K562 (cell line): ENCODE data around the gene VMP1. TPM values are rescaled to one million over a fixed set of nuclear protein-coding genes. Genes with fewer than 3 reads are reported as not detected.

ENCODE experiments used
- ATF1 ChIP-seq, 2 experiments: fragments of 450-650 bp in 1 of 2; IDR thresholded peaks; 2 replicates each; pipeline ENCODE4 v1.6.1; 2016; ENCODE audit warnings: missing compliant biosample characterization in 1 of 2, missing genetic modification characterization in 1 of 2
- EZH2 ChIP-seq: IDR thresholded peaks from 2 replicates; pipeline ENCODE4 v1.6.1; 2012; ENCODE audit warnings: low read depth, mild to moderate bottlenecking, inconsistent platforms, low read length, borderline replicate concordance
- HINFP ChIP-seq: fragments of 450-650 bp; conservative IDR thresholded peaks from 2 replicates; pipeline ENCODE4 v1.6.1; 2016; ENCODE audit warnings: missing genetic modification characterization, low read depth, mild to moderate bottlenecking, control low read depth, missing compliant biosample characterization
- KDM4B ChIP-seq, 2 experiments: fragments of 450-650 bp in 1 of 2; sonication (generic) in 1 of 2; IDR thresholded peaks; 2 replicates each; pipeline ENCODE4 v1.6.1; 2016 to 2017; ENCODE audit warnings: borderline replicate concordance in 2 of 2, antibody characterized with exemption in 1 of 2, low read depth in 1 of 2, mild to moderate bottlenecking in 1 of 2
- LARP7 ChIP-seq: fragments of 450-650 bp; IDR thresholded peaks from 2 replicates; pipeline ENCODE4 v1.6.1; 2016
- RUNX1 ChIP-seq: sonication (generic); IDR thresholded peaks from 2 replicates; pipeline ENCODE4 v1.6.1; 2016; ENCODE audit warnings: antibody characterized with exemption, low read depth
- SFPQ ChIP-seq: fragments of 200-400 bp; formaldehyde crosslinking; IDR thresholded peaks from 2 replicates; pipeline ENCODE4 v1.6.1; 2017; ENCODE audit warnings: mild to moderate bottlenecking, low read depth, low read length, moderate library complexity
- ZNF445 ChIP-seq: fragments of 250-450 bp; sonication (Bioruptor Pico); IDR thresholded peaks from 2 replicates; pipeline ENCODE4 v1.4.0; 2020; ENCODE audit warnings: low read depth, mild to moderate bottlenecking, moderate library complexity
- polyA plus RNA-seq, 8 experiments: library from polyadenylated mRNA; depleted of rRNA in 4 of 8; stranded (reverse) in 5 of 8; unstranded in 3 of 8; fragments of >200 nt; fragmentation: Nextera tagmentation in 2 of 8; fragmentation: Illumina TruSeq in 1 of 8; extraction: Ambion mirVana in 2 of 8; extraction: Trizol in 1 of 8; gene quantifications; 2 replicates each; pipeline versions ENCODE4 v1.2.1 to v1.2.3, GENCODE V29; 2011 to 2014; ENCODE audit warnings: inconsistent platforms in 1 of 8, missing spikeins in 1 of 8
- total RNA-seq, 7 experiments: library from RNA; depleted of rRNA in 6 of 7; stranded (reverse); fragments of >200 nt in 6 of 7; fragmentation: Illumina TruSeq in 2 of 7; extraction: Trizol in 2 of 7; gene quantifications; 2 replicates each; pipeline versions ENCODE4 v1.2.1 to v1.2.3, GENCODE V29; 2011 to 2021; ENCODE audit warnings: low replicate concordance in 1 of 7
- TF ChIP-seq, protein P1 (sequence below): sonication (generic); formaldehyde crosslinking; IDR thresholded peaks from 2 replicates; pipeline ENCODE4 v1.8.1; 2022; ENCODE audit warnings: missing genetic modification reagents
- TF ChIP-seq, protein P2 (sequence below): fragments of 200-600 bp; sonication (generic); IDR thresholded peaks from one replicate; pipeline ENCODE4 v1.6.1; 2012; ENCODE audit warnings: mild to moderate bottlenecking, low read depth, low read length, inconsistent platforms

Gene VMP1
- total and polyA plus RNA-seq, 9 of the 15 experiments (the other 6 are each of a cell fraction or from before 2014, with no cell fraction given) = 123 to 304 (median 151) TPM

DNA sequence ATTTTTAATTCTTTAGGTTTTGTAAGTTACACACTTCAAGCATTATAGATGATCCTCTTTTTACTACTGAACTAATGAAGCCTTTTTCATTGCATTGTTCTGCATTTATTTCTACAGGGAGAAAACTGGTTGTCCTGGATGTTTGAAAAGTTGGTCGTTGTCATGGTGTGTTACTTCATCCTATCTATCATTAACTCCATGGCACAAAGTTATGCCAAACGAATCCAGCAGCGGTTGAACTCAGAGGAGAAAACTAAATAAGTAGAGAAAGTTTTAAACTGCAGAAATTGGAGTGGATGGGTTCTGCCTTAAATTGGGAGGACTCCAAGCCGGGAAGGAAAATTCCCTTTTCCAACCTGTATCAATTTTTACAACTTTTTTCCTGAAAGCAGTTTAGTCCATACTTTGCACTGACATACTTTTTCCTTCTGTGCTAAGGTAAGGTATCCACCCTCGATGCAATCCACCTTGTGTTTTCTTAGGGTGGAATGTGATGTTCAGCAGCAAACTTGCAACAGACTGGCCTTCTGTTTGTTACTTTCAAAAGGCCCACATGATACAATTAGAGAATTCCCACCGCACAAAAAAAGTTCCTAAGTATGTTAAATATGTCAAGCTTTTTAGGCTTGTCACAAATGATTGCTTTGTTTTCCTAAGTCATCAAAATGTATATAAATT, 132.3 kb downstream of the VMP1 start (continued):
- no peak for TF ChIP-seq EZH2
- TF ChIP-seq KDM4B (IDR thresholded peaks at IDR 0.05; ENCODE audit: borderline replicate concordance in 2 of 2, low read depth in 1 of 2) = no peak
- no peak for TF ChIP-seq SFPQ
- TF ChIP-seq LARP7 = no peak
- no peak for TF ChIP-seq ZNF445 (CRISPR knock-in tag)
- TF ChIP-seq ATF1 (CRISPR knock-in tag; IDR thresholded peaks at IDR 0.05) = no peak
- TF ChIP-seq ATF1 (tag; IDR thresholded peaks at IDR 0.05) = no peak
- TF ChIP-seq, protein P1, sequence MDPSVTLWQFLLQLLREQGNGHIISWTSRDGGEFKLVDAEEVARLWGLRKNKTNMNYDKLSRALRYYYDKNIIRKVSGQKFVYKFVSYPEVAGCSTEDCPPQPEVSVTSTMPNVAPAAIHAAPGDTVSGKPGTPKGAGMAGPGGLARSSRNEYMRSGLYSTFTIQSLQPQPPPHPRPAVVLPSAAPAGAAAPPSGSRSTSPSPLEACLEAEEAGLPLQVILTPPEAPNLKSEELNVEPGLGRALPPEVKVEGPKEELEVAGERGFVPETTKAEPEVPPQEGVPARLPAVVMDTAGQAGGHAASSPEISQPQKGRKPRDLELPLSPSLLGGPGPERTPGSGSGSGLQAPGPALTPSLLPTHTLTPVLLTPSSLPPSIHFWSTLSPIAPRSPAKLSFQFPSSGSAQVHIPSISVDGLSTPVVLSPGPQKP (CRISPR knock-in tag) = no peak
- TF ChIP-seq, protein P2, sequence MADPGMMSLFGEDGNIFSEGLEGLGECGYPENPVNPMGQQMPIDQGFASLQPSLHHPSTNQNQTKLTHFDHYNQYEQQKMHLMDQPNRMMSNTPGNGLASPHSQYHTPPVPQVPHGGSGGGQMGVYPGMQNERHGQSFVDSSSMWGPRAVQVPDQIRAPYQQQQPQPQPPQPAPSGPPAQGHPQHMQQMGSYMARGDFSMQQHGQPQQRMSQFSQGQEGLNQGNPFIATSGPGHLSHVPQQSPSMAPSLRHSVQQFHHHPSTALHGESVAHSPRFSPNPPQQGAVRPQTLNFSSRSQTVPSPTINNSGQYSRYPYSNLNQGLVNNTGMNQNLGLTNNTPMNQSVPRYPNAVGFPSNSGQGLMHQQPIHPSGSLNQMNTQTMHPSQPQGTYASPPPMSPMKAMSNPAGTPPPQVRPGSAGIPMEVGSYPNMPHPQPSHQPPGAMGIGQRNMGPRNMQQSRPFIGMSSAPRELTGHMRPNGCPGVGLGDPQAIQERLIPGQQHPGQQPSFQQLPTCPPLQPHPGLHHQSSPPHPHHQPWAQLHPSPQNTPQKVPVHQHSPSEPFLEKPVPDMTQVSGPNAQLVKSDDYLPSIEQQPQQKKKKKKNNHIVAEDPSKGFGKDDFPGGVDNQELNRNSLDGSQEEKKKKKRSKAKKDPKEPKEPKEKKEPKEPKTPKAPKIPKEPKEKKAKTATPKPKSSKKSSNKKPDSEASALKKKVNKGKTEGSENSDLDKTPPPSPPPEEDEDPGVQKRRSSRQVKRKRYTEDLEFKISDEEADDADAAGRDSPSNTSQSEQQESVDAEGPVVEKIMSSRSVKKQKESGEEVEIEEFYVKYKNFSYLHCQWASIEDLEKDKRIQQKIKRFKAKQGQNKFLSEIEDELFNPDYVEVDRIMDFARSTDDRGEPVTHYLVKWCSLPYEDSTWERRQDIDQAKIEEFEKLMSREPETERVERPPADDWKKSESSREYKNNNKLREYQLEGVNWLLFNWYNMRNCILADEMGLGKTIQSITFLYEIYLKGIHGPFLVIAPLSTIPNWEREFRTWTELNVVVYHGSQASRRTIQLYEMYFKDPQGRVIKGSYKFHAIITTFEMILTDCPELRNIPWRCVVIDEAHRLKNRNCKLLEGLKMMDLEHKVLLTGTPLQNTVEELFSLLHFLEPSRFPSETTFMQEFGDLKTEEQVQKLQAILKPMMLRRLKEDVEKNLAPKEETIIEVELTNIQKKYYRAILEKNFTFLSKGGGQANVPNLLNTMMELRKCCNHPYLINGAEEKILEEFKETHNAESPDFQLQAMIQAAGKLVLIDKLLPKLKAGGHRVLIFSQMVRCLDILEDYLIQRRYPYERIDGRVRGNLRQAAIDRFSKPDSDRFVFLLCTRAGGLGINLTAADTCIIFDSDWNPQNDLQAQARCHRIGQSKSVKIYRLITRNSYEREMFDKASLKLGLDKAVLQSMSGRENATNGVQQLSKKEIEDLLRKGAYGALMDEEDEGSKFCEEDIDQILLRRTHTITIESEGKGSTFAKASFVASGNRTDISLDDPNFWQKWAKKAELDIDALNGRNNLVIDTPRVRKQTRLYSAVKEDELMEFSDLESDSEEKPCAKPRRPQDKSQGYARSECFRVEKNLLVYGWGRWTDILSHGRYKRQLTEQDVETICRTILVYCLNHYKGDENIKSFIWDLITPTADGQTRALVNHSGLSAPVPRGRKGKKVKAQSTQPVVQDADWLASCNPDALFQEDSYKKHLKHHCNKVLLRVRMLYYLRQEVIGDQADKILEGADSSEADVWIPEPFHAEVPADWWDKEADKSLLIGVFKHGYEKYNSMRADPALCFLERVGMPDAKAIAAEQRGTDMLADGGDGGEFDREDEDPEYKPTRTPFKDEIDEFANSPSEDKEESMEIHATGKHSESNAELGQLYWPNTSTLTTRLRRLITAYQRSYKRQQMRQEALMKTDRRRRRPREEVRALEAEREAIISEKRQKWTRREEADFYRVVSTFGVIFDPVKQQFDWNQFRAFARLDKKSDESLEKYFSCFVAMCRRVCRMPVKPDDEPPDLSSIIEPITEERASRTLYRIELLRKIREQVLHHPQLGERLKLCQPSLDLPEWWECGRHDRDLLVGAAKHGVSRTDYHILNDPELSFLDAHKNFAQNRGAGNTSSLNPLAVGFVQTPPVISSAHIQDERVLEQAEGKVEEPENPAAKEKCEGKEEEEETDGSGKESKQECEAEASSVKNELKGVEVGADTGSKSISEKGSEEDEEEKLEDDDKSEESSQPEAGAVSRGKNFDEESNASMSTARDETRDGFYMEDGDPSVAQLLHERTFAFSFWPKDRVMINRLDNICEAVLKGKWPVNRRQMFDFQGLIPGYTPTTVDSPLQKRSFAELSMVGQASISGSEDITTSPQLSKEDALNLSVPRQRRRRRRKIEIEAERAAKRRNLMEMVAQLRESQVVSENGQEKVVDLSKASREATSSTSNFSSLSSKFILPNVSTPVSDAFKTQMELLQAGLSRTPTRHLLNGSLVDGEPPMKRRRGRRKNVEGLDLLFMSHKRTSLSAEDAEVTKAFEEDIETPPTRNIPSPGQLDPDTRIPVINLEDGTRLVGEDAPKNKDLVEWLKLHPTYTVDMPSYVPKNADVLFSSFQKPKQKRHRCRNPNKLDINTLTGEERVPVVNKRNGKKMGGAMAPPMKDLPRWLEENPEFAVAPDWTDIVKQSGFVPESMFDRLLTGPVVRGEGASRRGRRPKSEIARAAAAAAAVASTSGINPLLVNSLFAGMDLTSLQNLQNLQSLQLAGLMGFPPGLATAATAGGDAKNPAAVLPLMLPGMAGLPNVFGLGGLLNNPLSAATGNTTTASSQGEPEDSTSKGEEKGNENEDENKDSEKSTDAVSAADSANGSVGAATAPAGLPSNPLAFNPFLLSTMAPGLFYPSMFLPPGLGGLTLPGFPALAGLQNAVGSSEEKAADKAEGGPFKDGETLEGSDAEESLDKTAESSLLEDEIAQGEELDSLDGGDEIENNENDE = no peak
- TF ChIP-seq RUNX1 = no peak
- TF ChIP-seq HINFP = no peak
